Keratinocyte (primary cell): ENCODE measurements around the gene ZP4. TPM values are rescaled to one million over a fixed set of nuclear protein-coding genes. Genes with fewer than 3 reads are reported as not detected.

Experiments
- DNase-seq: peaks from one replicate; pipeline ENCODE4 v3.0.0-alpha.2; 2011; ENCODE audit warnings: low read depth, missing footprints, low spot score
- FAIRE-seq: peaks from 2 replicates; lab custom pipeline; 2011; peaks lifted over from hg19 to GRCh38; lab: Jason Lieb, UNC
- H2AFZ ChIP-seq: 2 replicates; pipeline ENCODE4 v1.6.0; 2012; ENCODE audit warnings: low read length, control low read depth, inconsistent platforms; ENCODE audit not compliant: control insufficient read depth
- H3K27ac ChIP-seq: 2 replicates; pipeline ENCODE4 v1.5.1; 2011; ENCODE audit warnings: low read length; ENCODE audit not compliant: control insufficient read depth, insufficient read depth
- H3K27me3 ChIP-seq: 3 replicates; pipeline ENCODE4 v1.6.0; 2011; ENCODE audit warnings: low read length; ENCODE audit not compliant: control insufficient read depth, insufficient read depth; ENCODE audit errors: extremely low read depth
- H3K36me3 ChIP-seq, 2 experiments: 2 replicates in 1 of 2; 3 replicates in 1 of 2; pipeline ENCODE4 v1.5.1; 2011; ENCODE audit warnings: low read length in 2 of 2, mild to moderate bottlenecking in 1 of 2; ENCODE audit not compliant: control insufficient read depth in 2 of 2, insufficient read depth in 2 of 2; ENCODE audit errors: extremely low read depth in 1 of 2
- H3K4me1 ChIP-seq: 3 replicates; pipeline ENCODE4 v1.5.1; 2011; ENCODE audit warnings: low read length; ENCODE audit not compliant: control insufficient read depth, insufficient read depth; ENCODE audit errors: extremely low read depth
- H3K4me2 ChIP-seq: 3 replicates; pipeline ENCODE4 v1.6.0; 2011; ENCODE audit warnings: low read depth, low read length; ENCODE audit not compliant: control insufficient read depth, insufficient read depth; ENCODE audit errors: extremely low read depth
- H3K4me3 ChIP-seq, 3 experiments: fragments of 200-600 bp in 1 of 3; sonication (generic) in 1 of 3; 2 replicates in 2 of 3; 3 replicates in 1 of 3; pipeline ENCODE4 v1.5.1; 2011 to 2016; ENCODE audit warnings: low read length in 3 of 3, mild to moderate bottlenecking in 3 of 3, control low read depth in 2 of 3, inconsistent platforms in 1 of 3, low read depth in 1 of 3, mixed read lengths in 1 of 3, mixed run types in 1 of 3, moderate library complexity in 1 of 3; ENCODE audit not compliant: control insufficient read depth in 2 of 3, insufficient read depth in 2 of 3; ENCODE audit errors: extremely low read depth in 1 of 3
- H3K79me2 ChIP-seq: 2 replicates; pipeline ENCODE4 v1.6.0; 2012; ENCODE audit warnings: low read length; ENCODE audit not compliant: control insufficient read depth, insufficient read depth
- H3K9ac ChIP-seq: 3 replicates; pipeline ENCODE4 v1.6.0; 2011; ENCODE audit warnings: low read length; ENCODE audit not compliant: control insufficient read depth, insufficient read depth; ENCODE audit errors: extremely low read depth
- H3K9me1 ChIP-seq: 3 replicates; pipeline ENCODE4 v1.6.0; 2011; ENCODE audit warnings: low read length; ENCODE audit not compliant: control insufficient read depth, insufficient read depth; ENCODE audit errors: extremely low read depth
- H3K9me3 ChIP-seq: 2 replicates; pipeline ENCODE4 v1.5.1; 2012; ENCODE audit warnings: low read depth, low read length; ENCODE audit not compliant: control insufficient read depth
- H4K20me1 ChIP-seq: 3 replicates; pipeline ENCODE4 v1.6.0; 2011; ENCODE audit warnings: low read length; ENCODE audit not compliant: control insufficient read depth, insufficient read depth; ENCODE audit errors: extremely low read depth
- EZH2 ChIP-seq: IDR thresholded peaks from one replicate; pipeline ENCODE4 v1.6.1; 2012; ENCODE audit warnings: inconsistent platforms, mild to moderate bottlenecking, low read length, moderate library complexity
- dilution Hi-C: fragments of 300-500 bp; cut with MboI; formaldehyde crosslinking; loops from one replicate; pipeline ENCODE4 v1.7.0; 2020; ENCODE audit warnings: low sequenced_read_pairs; ENCODE audit not compliant: extremely low pct_ligation_motif_present
- polyA plus RNA-seq, 5 experiments: library from polyadenylated mRNA; depleted of rRNA in 3 of 5; stranded (reverse) in 3 of 5; stranded (forward) in 1 of 5; unstranded in 1 of 5; fragments of >200 nt; gene quantifications; 1 replicate in 1 of 5; 2 replicates in 3 of 5; 3 replicates in 1 of 5; pipeline versions ENCODE4 v1.2.1 to v1.2.3, GENCODE V29; 2011 to 2012; ENCODE audit warnings: missing spikeins in 2 of 5, low read depth in 1 of 5, low replicate concordance in 1 of 5
- TF ChIP-seq, protein P1 (sequence below), 3 experiments: IDR thresholded peaks in 1 of 3; conservative IDR thresholded peaks in 1 of 3; optimal IDR thresholded peaks in 1 of 3; 2 replicates in 2 of 3; 3 replicates in 1 of 3; pipeline versions ENCODE3 to v1.5.1; 2011; ENCODE audit warnings: low read length in 3 of 3, mild to moderate bottlenecking in 3 of 3, moderate library complexity in 2 of 3, control low read depth in 1 of 3, inconsistent platforms in 1 of 3; ENCODE audit not compliant: insufficient read depth in 2 of 3; ENCODE audit errors: extremely low read depth in 1 of 3

ZP4 gene
- polyA plus RNA-seq, 1 donor (not counting 4 experiments of a cell fraction or from before 2014, with no cell fraction given), result 0.31 TPM

DNA sequence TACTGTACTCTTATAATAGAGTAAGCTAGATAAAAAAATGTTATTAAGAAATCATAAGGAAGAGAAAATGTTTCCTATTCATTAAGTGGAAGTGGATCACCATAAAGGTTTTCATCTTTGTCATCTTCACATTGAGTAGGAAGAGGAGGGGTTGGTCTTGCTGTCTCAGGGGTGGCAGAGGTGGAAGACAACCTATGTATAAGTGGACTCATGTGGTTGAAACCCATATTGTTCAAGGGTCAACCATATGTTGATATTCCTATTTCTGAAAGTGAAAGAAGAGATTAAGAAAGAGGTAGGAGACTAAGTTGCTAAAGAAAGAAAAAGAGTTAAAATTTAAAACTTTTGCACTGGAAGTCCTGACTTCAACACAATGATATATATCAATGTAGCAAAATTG lies 4.9 kb upstream of the ZP4 start:
- Histone ChIP-seq H3K27me3 (no peaks in the 10 kb centered on the region), H3K9me1 (no peaks in the 10 kb centered on the region), H3K4me3 (no peak overlapping the region), H2AFZ (no peak overlapping the region), H3K4me1 (peaks cover 16% of the 10 kb centered on the region), H4K20me1 (no peaks in the 10 kb centered on the region), H3K27ac (no peak overlapping the region), H3K36me3 (no peaks in the 10 kb centered on the region), H3K9me3 (no peaks in the 10 kb centered on the region), H3K4me2 (no peak overlapping the region), H3K79me2 (no peaks in the 10 kb centered on the region), H3K9ac (no peak overlapping the region)
- dilution Hi-C loops, result no loop called here
- no peak for TF ChIP-seq EZH2
- TF ChIP-seq, protein P1, sequence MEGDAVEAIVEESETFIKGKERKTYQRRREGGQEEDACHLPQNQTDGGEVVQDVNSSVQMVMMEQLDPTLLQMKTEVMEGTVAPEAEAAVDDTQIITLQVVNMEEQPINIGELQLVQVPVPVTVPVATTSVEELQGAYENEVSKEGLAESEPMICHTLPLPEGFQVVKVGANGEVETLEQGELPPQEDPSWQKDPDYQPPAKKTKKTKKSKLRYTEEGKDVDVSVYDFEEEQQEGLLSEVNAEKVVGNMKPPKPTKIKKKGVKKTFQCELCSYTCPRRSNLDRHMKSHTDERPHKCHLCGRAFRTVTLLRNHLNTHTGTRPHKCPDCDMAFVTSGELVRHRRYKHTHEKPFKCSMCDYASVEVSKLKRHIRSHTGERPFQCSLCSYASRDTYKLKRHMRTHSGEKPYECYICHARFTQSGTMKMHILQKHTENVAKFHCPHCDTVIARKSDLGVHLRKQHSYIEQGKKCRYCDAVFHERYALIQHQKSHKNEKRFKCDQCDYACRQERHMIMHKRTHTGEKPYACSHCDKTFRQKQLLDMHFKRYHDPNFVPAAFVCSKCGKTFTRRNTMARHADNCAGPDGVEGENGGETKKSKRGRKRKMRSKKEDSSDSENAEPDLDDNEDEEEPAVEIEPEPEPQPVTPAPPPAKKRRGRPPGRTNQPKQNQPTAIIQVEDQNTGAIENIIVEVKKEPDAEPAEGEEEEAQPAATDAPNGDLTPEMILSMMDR (optimal IDR thresholded peaks at IDR 0.05 in 1 of 3, IDR thresholded peaks at IDR 0.05 in 1 of 3, conservative IDR thresholded peaks at IDR 0.05 in 1 of 3; ENCODE audit: extremely low read depth in 1 of 3, insufficient read depth in 2 of 3, low read length in 3 of 3), result no peak
- DNase-seq, result no peak
- no peak for FAIRE-seq

DNA sequence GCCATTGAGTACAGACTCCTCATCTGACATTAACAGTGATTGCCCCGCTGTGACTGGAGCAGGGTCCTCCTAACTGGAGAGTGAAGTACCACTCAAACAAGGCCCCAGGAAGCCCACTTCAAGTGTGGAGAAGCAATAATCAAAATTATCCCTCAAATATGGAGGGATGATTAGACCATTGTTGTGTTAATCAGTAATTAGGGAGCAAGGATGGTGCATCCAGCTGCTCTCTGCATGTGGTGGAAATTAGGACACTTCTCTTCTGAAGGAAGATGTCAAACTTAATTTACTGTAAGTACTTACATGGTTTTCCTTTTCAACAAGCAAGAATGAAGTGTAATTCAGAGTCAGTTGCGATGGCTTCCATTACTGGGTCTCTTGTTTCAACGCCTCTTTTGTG lies 3.4 kb upstream of the ZP4 start:
- Histone ChIP-seq H3K9ac (no peak overlapping the region), H3K27ac (no peak overlapping the region), H4K20me1 (no peaks in the 10 kb centered on the region), H3K9me1 (no peaks in the 10 kb centered on the region), H3K27me3 (no peaks in the 10 kb centered on the region), H3K4me1 (peaks cover 16% of the 10 kb centered on the region), H3K4me3 (no peak overlapping the region), H2AFZ (no peak overlapping the region), H3K79me2 (no peaks in the 10 kb centered on the region), H3K36me3 (no peaks in the 10 kb centered on the region), H3K4me2 (no peak overlapping the region), H3K9me3 (no peaks in the 10 kb centered on the region)
- DNase-seq (no peak), FAIRE-seq (no peak)
- dilution Hi-C loops, result no loop called here
- TF ChIP-seq, protein P1 (optimal IDR thresholded peaks at IDR 0.05 in 1 of 3, IDR thresholded peaks at IDR 0.05 in 1 of 3, conservative IDR thresholded peaks at IDR 0.05 in 1 of 3; ENCODE audit: extremely low read depth in 1 of 3, insufficient read depth in 2 of 3, low read length in 3 of 3), result no peak
- TF ChIP-seq EZH2, result no peak
